Heart left ventricle (tissue), 13 donors: ENCODE measurements around the gene NMNAT2.

Experiments used
- POLR2A ChIP-seq, 2 donors: fragments of 450-650 bp; IDR thresholded peaks; one replicate each; pipeline ENCODE4 v1.6.1; 2017; ENCODE audit warnings: antibody characterized with exemption in 2 of 2, mild to moderate bottlenecking in 2 of 2, moderate library complexity in 2 of 2
- TF ChIP-seq, protein P1 (sequence below), 12 donors: fragments of 200-600 bp; sonication (generic) in 4 of 12; IDR thresholded peaks; one replicate each; pipeline versions ENCODE4 v1.5.0 to v1.8.0; 2018 to 2022; ENCODE audit warnings: antibody characterized with exemption in 12 of 12, mild to moderate bottlenecking in 5 of 12
- donor health status: ischemic (EF 13 %, LVEDD 7.1; RV severe dilation, severe dysfunction).
- donor health status: DM: no; HTN: yes; CAD: no.
- donor health status: DM: no; HTN: no; CAD: no.
- donor health status: ischemic (EF 25% LVEDD 6.9; RV normal size, moderate dysfunction).
- donor health status: ischemic (EF 25% LVEDD 5.7; RV mildly dilated, moderate dysfunction).
- donor health status: ischemic (EF 35%, LVEDD 5.7; RV mildly dilated, moderate dysfunction).
- donor health status: nonischemic (EF 11% LVEDD 7.7; RV severe dilation, severe dysfunction).
- donor health status: DM: yes; HTN: yes; CAD: no.
- donor health status: PGD.
- donor health status: ischemic (EF 29% LVEDD 5.4; RV normal size, mild dysfunction).
- donor health status: nonischemic (EF 23%, LVEDD 6.1; RV moderate dilation, normal function).

- TF ChIP-seq, protein P1, sequence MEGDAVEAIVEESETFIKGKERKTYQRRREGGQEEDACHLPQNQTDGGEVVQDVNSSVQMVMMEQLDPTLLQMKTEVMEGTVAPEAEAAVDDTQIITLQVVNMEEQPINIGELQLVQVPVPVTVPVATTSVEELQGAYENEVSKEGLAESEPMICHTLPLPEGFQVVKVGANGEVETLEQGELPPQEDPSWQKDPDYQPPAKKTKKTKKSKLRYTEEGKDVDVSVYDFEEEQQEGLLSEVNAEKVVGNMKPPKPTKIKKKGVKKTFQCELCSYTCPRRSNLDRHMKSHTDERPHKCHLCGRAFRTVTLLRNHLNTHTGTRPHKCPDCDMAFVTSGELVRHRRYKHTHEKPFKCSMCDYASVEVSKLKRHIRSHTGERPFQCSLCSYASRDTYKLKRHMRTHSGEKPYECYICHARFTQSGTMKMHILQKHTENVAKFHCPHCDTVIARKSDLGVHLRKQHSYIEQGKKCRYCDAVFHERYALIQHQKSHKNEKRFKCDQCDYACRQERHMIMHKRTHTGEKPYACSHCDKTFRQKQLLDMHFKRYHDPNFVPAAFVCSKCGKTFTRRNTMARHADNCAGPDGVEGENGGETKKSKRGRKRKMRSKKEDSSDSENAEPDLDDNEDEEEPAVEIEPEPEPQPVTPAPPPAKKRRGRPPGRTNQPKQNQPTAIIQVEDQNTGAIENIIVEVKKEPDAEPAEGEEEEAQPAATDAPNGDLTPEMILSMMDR (IDR thresholded peaks at IDR 0.05), result no peak
- TF ChIP-seq POLR2A (IDR thresholded peaks at IDR 0.05), result no peak
Observed at GRCh38 chr1:183365093-183365492, 53.1 kb downstream of the NMNAT2 start.
